Limb (tissue), 2 donors: ENCODE data around the gene YWHAE.
"Not testable (repeated sequence)": the region's sequence is repeated elsewhere in the genome, so short reads cannot be mapped to it uniquely, and the experiment has no call there.

ENCODE experiments used
- DNase-seq, 2 donors: peaks; one replicate each; pipeline ENCODE4 v3.0.0-alpha.2; 2016; ENCODE audit errors: extremely low spot score in 2 of 2

Gene YWHAE

DNA sequence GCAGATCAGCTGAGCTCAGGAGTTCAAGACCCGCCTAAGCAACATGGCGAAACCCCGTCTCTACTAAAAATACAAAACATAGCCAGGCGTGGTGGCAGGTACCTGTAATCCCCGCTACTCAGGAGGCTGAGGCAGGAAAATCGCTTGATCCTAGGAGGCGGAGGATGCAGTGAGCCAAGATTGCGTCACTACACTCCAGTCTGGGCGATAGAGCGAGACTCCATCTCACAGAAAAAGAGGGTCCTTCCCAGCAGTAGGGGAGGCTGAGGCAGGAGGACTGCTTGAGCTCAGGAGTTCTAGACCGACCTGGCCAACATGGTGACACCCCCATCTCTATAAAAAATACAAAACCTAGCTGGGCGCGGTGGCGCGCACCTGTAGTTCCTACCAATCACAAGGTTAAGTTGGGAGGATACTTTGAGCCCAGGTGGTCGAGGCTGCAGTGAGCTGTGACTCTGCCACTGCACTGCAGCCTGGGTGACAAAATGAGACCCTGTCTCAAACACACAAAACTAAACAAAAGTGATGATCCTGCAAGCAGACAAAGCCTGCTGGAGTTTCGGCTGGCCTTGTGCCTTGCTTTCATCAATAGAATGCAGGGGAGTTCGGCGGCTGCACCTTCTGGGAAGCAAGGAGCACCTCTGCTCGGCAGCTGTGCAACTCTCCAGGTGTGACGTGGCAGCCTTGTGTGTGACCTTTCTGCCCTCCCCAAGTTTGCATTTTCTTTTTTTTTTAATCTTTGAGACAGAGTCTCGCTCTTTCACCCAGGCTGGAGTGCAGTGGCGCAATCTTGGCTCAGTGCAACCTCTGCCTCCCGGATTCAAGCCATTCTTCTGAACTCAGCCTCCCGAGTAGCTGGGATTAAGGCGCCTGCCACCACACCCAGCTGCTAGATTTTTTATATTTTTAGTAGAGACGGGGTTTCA lies 12.4 kb upstream of the YWHAE start:
- DNase-seq, result no peak

DNA sequence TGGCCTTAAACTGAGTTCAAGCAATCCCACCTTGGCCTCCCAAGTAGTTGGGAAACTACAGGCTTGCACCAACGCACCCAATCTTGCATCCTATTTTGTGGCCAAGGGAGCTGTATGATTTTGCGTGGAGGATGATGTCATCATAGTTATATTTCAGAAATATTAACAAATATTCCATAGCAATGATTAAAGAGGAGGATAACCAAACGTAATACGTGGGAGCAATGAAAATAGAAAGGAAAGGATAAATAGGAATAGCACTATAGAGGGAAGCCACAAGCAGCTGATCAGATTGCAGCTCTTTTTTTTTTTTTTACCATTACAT lies 2.2 kb upstream of the YWHAE start:
- no peak for DNase-seq

DNA sequence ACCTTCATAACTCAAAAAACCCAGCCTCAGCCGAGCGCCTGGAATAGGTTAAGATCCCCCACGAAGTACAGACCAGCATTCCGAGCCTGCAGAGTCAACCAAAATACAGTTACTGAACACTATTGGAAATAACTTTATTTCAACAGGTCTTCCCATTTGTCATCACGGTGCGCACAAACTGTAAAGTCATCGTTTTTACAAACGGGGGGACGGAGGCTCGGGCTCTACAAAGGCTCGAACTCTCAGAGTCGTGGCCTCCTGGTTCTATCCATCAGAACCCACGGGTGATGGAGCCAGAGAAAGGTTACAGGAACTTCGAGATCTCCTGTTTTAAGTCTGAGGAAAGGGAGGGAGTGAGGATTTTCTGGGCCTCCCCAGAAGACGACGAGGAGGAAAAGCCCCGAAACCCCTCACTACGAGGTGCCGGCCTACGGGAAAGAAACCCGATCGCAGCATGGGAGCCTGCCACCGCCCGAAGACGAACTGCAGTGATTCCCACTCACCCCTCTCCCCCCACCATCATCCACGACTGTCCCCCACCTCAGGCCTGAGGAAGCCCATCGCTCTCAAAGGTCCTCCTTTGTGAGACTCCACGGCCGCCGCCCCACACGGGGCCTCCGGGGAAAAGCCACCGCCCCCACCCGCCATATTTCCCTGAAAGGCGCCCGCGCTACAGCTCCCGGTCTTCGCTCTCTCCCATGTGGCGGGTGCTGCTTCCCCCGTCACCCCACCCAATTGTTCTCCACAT lies 917 bp downstream of the YWHAE start:
- DNase-seq, result peak in 1 of 2 donors; percentile 50

DNA sequence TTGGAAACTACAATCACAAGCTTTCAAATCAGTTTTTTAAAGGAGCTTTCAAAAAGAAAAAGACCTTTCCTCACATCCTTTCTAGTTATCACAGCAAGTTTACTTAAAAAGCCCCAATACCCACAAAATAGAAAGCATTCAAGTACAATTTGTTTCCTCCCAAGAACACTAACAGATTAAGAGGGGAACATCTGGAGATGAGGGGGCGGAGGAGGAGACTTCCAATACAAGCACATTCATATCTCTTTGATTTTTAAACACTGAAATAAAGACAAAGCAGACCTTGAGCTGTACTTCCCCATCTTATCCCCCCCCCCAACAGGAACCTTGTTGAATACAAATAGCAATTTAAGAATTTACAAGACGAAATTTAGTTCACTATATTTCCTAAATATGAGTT lies 2.0 kb downstream of the YWHAE start:
- DNase-seq, result no peak

DNA sequence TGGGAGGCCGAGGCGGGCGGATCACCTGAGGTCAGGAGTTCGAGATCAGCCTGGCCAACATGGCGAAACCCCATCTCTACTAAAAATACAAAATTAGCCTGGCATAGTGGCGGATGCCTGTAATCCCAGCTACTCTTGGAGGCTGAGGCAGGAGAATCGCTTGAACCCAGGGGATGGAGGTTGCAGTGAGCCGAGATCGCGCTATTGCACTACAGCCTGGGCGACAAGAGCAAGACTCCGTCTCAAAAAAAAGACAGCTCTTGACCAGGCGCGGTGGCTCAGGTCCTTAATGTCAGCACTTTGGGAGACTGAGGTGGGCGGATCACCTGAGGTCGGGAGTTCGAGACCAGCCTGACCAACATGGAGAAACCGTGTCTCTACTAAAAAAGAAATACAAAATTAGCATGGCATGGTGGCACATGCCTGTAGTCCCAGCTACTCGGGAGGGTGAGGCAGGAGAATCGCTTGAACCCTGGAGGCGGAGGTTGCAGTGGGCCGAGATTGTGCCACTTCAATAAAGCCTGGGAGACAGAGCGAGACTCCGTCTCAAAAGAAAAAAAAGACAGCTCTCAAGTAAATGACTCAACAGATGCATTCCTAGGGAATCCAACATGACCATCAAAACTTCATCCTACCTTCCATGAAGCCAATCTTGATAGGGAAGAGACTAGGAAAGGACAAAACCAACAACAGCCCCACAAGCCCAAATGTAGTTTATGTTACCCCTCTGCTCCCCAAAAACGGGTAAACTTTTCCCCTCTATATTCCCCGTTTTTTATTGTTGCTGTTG lies 4.0 kb downstream of the YWHAE start:
- not testable (repeated sequence) for DNase-seq

DNA sequence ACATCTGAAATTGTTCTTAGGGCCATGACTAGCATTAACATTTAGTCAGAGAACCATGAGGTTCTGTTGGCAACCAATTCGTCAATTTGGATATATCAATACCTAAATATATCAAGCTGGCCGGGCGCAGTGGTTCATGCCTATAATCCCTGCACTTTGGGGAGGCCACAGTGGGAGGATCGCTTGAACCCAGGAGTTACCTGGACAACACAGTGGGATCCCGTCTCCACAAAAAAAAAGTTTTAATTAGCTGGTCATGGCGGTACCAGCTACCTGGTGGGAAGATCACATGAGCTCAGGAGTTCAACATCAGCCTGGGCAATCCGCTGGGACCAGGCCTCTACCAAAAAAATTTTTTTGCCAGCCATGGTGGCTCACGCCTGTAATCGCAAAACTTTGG lies 8.4 kb downstream of the YWHAE start:
- DNase-seq, result no peak

DNA sequence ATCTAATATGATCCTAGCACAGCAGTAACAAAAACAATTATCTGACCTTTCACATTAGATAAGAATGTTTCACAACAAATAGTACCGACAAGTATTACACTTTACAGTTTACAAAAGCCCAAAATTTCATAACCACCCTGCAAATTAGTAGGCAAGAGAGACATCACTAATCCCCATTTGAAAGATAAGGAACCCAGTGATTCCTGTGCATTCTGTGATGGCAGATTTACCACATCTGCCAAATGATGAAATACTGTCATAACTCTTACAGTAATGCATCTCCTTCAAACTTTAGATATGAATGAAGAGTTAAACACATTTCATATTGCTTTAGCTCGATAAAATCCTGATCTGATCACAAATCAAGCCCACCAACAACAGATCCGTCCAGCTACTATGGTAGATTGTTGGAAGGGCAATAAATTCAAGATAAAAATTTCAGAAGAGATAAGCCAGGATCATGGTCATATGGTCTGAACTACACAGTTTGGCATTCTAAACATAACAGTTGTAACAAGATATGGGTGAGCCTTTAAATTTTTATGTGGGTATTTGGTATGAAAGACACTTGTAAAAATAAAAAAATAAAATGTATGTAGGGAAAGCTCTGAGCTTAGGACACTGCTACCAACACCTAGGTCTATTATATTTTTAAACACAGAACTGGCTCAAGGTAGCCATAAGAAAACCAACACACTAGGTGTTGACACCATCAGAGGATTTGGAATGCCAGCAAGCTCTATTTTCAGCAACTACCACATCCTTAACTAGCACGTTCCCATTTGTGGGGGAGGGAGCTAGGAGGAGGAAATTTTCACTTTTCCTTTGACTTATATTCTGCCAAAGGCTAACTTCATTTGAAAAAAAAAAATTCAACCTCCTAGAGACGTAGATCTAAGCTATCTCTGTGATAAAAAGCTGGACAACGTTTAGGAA lies 9.3 kb downstream of the YWHAE start:
- no peak for DNase-seq

DNA sequence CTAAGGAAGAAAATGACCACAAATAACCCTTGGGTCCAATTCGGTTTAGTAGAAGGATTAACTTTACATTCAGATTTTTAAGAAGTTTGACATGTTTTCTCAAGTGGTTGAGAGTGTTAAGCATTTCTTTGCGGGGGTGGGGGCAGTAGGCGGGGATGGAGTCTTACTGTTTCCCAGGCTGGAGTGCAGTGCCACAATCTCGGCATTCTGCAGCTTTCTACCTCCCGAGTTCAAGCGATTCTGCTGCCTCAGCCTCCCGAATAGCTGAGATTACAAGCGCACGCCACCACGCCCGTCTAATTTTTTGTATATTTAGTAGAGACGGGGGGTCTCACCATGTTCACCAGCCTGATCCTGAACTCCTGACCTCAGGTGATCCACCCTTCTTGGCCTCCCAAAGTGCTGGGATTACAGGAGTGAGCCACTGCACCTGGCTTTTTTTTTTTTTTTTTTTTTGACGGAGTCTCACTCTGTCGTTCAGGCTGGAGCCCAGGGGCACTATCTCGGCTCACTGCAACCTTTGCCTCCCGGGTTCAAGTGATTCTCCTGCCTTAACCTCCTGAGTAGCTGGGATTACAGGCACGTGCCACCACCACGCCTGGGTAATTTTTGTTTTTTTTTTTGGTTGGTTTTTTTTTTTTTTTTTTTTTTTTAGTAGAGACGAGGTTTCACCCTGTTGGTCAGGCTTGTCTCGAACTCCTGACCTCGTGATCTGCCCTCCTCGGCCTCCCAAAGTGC lies 12.4 kb downstream of the YWHAE start:
- not testable (repeated sequence) for DNase-seq

DNA sequence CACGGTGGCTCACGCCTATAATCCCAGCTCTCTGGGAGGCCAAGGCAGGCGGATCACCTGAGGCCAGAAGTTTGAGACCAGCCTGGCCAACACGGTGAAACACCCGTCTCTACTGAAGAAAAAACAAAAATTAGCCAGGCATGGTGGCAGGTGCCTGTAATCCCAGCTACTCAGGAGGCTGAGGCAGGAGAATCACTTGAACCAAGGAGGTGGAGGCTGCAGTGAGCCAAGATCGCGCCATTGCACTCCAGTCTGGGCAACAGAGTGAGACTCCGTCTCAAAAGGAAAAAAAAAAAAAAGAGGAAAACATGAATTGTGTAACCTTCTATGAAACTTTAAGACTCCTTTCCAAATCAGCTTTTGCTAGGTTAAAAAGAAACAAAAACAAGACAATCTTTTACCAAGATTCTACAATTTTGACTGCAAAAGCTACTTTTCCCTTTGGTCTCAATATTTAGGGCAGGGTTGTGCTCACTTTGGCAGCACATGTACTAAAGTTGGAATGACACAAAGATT lies 13.3 kb downstream of the YWHAE start:
- not testable (repeated sequence) for DNase-seq

DNA sequence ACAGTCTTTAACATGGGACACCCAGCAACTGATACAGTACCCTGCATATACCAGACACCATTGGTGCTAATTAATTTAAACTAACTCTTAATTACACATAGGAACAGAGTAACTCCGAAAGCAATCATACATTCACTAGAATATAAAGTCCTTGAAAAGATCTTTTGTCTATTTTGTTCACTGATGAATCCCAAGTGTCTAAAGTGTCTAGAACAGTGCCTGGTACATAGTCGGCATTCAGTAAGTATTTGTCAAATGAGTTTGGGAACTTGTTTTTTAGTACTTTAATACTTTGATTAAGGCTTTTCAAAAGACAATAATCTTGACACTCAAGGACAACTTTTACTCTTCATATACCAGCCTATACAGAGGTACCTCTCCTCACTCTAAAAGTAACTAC lies 13.8 kb downstream of the YWHAE start:
- no peak for DNase-seq

DNA sequence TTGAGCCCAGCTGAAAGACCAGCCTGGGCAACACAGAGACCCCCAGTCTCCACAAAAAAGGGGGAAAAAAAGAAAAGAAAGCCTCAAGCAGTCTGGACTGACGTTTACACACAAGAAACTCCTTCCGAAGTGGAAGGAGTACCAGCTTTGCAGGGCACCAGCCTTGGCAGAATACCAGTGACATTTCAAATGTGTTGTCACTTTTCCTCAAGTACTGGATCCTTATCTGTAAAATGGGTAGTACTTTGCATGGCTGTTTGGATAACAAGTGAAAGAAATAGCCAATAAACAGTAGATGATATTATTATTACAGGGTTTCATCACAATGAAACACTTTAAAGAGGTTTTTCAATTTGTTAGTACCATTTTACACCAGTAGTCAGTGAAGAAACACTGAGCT lies 14.2 kb downstream of the YWHAE start:
- no peak for DNase-seq

DNA sequence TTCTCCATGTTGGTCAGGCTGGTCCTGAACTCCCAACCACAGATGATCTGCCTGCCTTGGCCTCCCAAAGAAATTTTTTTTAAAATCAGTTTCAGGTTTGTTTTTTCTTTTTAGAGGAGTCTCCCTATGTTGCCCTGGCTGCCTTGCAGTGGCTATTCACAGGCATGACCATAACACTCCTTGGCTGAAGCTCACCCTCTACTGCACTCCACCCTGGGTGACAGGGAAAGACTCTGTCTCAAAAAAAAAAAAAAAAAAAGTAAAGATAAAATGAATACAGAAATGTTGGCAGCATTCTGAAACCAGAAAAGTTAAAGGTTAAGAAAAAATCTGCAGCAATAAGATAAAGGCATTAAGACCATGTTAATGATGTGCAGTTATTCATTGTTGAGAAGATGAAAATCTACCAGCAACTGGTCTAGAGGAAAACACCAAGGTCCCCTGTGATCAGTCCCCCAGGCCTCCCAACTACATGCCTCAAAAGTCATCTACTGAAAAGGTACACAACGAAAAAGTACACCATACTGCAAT lies 15.1 kb downstream of the YWHAE start:
- no peak for DNase-seq

DNA sequence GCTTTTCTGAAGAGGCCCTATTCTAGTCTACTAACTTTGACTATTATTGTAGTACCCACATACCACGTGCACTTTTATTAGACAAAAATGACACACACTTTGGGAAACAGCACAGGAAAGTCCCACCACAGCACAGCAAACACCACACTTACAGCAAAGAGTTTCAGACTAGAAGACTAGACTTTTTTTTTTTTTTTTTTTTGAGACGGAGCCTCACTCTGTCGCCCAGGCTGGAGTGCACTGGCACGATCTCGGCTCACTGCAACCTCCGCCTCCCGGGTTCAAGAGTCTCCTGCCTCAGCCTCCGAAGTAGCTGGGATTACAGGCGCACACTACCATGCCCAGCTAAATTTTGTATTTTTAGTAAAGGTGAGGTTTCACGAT lies 20.1 kb downstream of the YWHAE start:
- no peak for DNase-seq

DNA sequence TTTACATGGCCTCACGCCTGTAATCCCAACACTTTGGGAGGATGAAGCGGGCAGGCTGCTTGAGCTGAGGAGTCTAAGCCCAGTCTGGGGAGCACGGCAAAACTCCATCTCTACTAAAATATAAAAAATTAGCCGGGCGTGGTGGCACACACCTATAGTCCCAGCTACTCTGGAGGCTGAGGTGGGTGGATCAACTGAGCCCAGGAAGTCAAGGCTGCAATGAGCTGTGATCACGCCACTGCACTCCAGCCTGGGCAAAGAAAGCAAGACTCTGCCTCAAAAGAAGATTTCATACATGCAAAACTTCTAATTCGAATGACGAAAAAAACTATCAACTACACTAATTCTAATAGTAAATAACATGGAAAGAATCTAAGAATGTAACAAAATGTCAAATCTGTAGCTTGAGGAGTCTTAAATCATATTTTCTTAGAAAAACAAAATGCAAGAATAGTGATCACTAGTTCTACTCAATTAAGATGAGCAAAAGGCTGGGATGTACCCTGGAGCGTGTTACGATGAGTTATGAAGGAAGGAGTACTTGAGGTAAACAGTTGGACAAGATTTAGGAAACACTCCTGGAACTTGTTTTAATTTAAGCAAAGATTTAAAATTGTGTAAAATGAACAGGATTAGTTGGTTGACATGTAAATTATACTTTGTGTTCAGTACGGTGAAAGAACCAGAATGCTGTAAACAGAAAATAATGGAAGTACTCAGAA lies 20.7 kb downstream of the YWHAE start:
- no peak for DNase-seq

DNA sequence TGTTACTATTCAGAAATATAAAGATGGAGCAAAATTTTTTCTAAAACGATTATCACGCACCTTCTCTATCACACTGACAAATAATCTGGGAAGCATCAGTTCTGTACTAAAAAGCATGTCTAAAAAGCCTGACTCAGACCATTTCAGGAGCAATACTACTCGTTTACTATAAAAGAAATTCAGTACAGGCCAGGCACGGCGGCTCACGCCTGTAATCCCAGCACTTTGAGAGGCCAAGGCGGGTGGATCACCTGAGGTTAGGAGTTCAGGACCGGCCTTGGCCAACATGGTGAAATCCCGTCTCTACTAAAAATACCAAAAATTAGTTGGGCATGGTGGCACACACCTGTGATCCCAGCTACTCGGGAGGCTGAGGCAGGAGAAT lies 21.6 kb downstream of the YWHAE start:
- not testable (repeated sequence) for DNase-seq

DNA sequence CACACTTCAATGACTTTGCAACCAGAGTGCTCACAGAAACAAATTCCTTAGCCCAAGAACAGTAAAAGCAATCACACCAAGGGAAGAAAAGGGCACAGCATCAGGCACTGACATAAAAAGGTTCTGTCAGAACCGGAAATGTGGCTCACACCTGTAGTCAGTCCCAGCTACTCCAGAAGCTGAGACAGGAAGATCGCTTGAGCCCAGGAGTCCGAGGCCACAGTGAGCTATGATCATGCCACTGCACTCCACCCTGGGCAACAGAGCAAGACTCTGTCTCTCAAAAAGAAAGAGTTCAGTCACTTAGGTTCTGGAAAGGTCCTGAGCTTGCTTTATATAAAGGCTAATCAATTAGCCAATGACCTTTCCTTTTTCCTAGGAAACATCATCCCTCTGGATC lies 22.7 kb downstream of the YWHAE start:
- no peak for DNase-seq

DNA sequence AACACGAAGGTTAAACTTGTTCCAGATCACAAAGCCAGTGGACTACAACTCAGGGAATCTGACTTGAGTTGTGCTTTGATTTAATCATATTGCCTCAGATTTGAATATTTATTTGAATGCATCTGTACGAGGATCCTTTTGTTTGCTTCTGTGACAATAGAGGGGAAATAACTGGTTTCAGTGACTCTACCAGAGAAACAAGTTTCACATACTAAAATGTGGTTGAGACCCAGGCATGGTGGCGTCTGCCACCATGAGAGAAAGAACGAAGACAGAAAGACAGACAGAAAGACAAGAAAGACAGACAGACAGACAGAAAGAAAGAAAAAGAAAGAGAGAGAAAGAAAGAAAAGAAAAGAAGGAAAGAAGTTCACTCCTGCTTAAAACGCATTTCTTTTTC lies 24.0 kb downstream of the YWHAE start:
- no peak for DNase-seq

DNA sequence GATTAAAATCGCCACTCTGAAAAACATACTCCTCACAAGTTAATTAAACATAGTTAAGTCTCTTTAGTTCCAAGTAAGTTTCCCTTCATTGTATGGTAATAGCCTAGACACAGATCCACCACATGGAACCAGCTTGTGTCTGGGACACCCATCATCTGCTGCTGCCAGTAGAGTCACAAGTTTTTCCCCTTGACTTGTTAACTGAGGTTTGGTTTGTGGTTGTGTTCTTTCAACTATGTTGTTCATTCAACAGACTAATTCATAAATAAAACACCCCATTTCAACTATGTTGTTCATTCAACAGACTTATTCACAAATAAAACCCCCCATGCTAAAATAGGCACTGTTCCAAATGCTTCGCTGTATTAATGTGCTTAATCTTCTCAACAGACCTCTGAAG lies 24.4 kb downstream of the YWHAE start:
- no peak for DNase-seq
